BE2C (cell line): ENCODE measurements around the gene CAMSAP1.

Experiments used
- DNase-seq: peaks from one replicate; pipeline ENCODE4 v3.0.0-alpha.2; 2020
- H3K27me3 ChIP-seq: fragments of 250-450 bp; sonication (Bioruptor Pico); 2 replicates; pipeline ENCODE4 v1.5.1; 2020; ENCODE audit warnings: mild to moderate bottlenecking
- H3K36me3 ChIP-seq: fragments of 250-450 bp; sonication (Bioruptor Pico); 2 replicates; pipeline ENCODE4 v1.5.1; 2020; ENCODE audit warnings: mild to moderate bottlenecking
- H3K4me1 ChIP-seq: fragments of 250-450 bp; sonication (Bioruptor Pico); 2 replicates; pipeline ENCODE4 v1.5.1; 2020
- H3K4me3 ChIP-seq: 2 replicates; pipeline ENCODE4 v1.5.1; 2011; ENCODE audit warnings: low read depth, low read length
- H3K9me3 ChIP-seq: fragments of 250-450 bp; sonication (Bioruptor Pico); 2 replicates; pipeline ENCODE4 v1.5.1; 2020
- TF ChIP-seq, protein P1 (sequence below): IDR thresholded peaks from 2 replicates; pipeline ENCODE4 v1.5.1; 2012; ENCODE audit warnings: mild to moderate bottlenecking, low read depth, low read length

The CAMSAP1 gene

DNA sequence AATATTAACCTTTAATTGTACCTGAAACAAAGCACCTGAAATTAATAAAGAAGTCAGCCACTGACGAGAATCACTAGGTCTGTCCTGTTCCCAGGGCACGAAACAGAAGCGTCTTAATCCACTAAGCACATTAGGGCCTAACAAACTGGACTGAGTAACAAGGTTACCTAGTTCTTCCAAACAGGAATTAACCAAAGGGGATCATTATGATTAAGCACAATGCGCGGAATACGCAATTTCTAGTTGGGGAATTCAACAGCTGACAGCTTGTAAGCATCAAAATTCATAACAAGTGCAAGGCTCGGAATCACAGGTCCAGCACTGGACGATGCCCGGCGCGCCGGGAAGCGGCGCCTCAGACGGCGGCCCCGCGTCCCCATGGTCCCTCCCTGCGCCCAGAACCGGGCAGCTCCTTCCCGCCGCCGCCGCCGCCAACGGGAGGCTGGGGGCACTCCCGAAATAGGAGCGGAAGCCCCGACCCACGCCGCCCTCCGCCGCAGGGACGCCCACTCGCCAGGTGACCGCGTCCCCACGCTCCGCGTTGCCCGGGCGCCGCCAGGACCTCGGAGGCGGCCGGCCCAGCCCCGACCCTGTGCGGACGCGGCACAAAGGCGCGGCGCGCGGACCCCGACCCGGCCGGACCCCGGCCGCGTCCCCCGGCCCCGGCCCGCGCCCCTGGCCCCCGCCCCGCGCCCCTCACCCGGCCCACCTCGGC lies 898 bp downstream of the CAMSAP1 start:
- TF ChIP-seq, protein P1, sequence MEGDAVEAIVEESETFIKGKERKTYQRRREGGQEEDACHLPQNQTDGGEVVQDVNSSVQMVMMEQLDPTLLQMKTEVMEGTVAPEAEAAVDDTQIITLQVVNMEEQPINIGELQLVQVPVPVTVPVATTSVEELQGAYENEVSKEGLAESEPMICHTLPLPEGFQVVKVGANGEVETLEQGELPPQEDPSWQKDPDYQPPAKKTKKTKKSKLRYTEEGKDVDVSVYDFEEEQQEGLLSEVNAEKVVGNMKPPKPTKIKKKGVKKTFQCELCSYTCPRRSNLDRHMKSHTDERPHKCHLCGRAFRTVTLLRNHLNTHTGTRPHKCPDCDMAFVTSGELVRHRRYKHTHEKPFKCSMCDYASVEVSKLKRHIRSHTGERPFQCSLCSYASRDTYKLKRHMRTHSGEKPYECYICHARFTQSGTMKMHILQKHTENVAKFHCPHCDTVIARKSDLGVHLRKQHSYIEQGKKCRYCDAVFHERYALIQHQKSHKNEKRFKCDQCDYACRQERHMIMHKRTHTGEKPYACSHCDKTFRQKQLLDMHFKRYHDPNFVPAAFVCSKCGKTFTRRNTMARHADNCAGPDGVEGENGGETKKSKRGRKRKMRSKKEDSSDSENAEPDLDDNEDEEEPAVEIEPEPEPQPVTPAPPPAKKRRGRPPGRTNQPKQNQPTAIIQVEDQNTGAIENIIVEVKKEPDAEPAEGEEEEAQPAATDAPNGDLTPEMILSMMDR = no peak
- Histone ChIP-seq H3K9me3 (peaks cover under 1% of the 10 kb centered on the region), H3K36me3 (peaks cover 15% of the 10 kb centered on the region), H3K27me3 (no peaks in the 10 kb centered on the region), H3K4me3 (peak overlapping the region; percentile 84), H3K4me1 (peaks cover 5% of the 10 kb centered on the region; the same call in 1 of the 2 replicates)
- no peak for DNase-seq

DNA sequence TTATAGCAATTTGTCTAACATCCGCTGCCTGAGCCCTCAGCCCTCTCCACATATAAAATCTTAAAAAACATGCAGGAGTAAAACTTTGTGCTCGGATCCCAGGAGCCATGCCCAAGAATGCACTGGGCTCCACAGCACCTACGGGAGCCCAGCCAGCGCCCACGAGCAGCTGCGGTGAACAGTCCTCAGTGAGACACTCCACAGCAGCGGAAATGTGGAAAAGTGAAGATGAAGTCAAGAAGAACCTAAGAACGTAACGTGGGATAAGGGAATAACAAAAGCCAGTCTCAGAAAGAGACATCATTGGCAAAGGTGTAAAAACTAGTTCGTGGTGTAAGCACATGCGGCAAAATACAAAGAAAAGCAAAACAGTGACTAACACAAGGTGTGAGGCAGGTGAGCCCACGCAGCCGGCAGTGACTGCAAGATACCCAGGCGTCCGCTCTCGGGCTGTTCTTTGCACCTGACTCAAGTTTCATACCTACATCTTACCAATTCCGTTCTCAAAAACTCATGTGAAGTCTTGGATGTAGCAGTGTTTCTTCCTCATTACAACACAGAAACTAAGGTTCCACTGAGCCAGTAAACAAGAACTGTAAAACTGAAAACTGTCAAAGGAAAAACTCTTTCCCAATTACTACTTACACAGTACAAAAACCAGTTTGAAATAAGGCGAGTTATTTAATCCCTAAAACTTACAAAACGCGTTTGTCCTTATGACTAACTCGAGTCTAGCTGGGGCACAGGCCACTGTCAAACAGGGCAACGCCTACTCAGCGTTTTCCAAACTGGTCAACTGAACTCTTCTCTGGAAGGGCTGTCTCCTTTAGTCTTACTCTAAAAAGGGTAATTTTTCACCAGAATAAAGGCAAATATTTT lies 1.7 kb downstream of the CAMSAP1 start:
- Histone ChIP-seq H3K4me3 (peak overlapping the region; percentile 84), H3K9me3 (peaks cover 2% of the 10 kb centered on the region), H3K27me3 (no peaks in the 10 kb centered on the region), H3K4me1 (peaks cover 5% of the 10 kb centered on the region; the same call in 1 of the 2 replicates), H3K36me3 (peaks cover 11% of the 10 kb centered on the region; the same call in 1 of the 2 replicates)
- TF ChIP-seq, protein P1 = no peak
- no peak for DNase-seq

DNA sequence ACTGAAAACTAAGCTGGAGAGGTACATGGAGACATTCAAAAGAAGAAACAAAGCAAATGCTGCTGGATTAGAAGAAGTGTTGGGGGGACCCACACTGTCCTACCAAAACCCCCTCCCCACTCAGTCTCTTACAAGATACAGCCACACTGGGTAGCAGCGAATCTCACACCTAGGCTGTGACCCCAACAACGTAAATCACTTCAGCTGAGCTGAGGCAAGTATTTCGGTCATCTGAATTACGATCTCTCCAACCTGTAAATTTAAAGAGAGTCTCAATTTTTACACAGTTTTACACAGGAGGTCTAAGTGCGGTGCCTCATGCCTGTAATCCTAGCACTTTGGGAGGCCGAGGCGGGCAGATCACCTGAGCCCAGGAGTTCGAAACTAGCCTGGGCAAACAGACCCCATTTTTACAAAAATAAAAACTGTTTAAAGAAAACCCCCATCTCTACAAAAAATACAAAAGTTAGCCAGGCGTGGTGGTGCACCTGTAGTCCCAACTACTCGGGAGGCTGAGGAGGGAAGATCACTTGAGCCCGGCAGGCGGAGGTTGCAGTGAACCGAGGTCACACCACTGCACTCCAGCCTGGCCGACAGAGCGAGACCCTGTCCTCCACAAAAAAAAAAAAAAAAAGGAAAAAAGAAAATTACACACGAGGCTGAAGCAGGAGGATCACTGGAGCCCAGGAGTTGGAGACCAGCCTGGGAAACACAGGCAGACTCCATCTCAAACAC lies 3.4 kb downstream of the CAMSAP1 start:
- TF ChIP-seq, protein P1 = no peak
- H3K36me3 ChIP-seq = peaks cover 9% of the 10 kb centered on the region; the same call in 1 of the 2 replicates
- no peak for DNase-seq
- no peaks in the 10 kb centered on the region for H3K27me3 ChIP-seq
- H3K4me3 ChIP-seq = no peak overlapping the region
- H3K4me1 ChIP-seq = peaks cover 5% of the 10 kb centered on the region; the same call in 1 of the 2 replicates
- H3K9me3 ChIP-seq = peaks cover 2% of the 10 kb centered on the region

DNA sequence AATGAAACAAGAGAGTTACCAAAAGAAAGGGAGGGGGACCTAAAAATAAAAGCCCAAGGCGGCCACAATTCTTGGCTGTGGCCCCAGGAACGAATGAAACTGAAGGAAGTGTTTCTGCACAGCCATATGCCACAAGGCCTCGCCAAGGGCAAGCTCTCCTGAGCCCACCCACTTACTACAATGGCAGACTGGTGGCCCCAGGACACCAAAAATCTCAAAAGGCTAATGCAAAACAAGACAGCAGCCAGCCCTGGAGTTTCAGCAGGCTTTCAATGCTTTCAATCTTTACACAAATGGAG lies 4.0 kb downstream of the CAMSAP1 start:
- Histone ChIP-seq H3K4me1 (peaks cover 3% of the 10 kb centered on the region; the same call in 1 of the 2 replicates), H3K36me3 (peaks cover 9% of the 10 kb centered on the region; the same call in 1 of the 2 replicates), H3K4me3 (no peak overlapping the region), H3K9me3 (peaks cover 2% of the 10 kb centered on the region), H3K27me3 (no peaks in the 10 kb centered on the region)
- DNase-seq = no peak
- TF ChIP-seq, protein P1 = no peak

DNA sequence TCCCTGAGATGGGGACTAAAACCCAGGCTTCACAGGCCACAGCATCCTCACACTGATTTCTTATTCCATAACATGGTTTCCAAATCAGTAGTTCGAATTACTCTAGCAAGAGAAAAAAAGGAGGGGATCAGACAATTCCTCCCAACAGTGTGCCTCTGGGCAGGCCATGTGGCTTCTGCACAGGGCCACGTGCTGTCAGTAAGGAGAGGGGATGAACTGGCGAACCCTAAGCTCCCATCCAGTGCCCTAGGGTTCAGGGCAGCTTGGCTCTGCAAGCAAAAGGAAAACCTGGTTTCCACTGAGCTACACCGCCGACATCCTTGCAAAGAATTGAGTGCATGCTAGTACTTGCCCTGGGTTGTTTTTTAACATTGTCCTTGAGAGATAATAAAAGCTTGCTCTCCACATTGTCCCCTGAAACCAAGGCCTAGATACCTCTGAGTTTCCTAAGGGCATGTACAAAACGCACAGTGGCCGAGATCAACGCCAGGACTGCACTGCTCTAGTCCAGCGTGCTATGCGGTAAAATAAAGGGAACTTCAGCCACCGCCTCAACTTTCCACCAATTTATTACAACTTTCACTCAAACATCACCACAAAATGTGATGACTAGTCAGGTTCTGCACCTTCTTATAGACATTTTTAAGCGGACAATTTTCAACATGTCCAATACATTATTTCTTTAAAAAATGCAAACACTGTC lies 4.5 kb downstream of the CAMSAP1 start:
- H3K4me1 ChIP-seq = peaks cover 2% of the 10 kb centered on the region; the same call in 1 of the 2 replicates
- TF ChIP-seq, protein P1 = no peak

More for the DNA sequence above, 4.5 kb downstream of the CAMSAP1 start:
- Histone ChIP-seq H3K9me3 (peaks cover 2% of the 10 kb centered on the region; the same call in 1 of the 2 replicates), H3K4me3 (no peak overlapping the region), H3K27me3 (no peaks in the 10 kb centered on the region), H3K36me3 (peaks cover 9% of the 10 kb centered on the region; the same call in 1 of the 2 replicates)
- DNase-seq = no peak
